ENCODE measurements around the gene ADGRL1.
"Not testable (repeated sequence)": the region's sequence is repeated elsewhere in the genome, so short reads cannot be mapped to it uniquely, and the experiment has no call there.

DNA sequence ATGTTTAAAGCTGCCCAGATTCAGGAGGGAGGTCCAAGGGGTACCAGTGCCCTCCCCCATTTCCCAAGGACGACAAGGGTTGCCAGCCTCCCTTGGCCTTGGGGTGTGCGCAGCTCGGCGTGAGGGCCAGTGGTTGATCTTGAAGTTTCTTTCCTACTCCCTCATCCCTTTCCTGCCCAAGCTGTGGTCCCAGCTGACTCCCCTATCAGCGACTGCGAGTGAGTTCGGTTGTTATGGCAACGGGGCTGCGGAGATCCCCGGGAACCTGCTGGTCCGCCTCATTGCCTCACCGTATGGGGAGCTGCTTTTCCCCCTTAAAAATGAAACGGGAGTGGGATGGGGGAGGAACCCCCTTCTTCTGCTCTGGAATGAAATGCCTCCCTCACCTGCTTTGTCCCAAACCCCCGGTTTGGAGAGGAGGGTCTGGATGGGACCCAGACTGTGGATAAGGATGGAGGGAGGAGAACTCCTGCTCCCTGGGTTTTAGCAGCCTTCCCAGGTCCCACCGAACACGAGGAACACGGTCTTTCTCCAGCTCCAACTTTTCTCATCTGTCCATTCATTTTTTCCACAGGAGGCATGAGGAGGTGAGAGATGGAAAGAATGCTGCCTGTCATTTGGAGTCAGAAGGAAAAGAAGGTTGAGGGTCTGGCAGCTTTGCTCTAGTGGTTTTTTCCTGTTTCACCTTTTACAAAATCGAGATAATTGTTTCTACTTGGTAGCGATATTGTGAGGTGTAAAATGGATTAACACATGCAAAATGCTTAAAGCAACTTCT, 48.0 kb upstream of the ADGRL1 start:
- TF ChIP-seq, protein P1, sequence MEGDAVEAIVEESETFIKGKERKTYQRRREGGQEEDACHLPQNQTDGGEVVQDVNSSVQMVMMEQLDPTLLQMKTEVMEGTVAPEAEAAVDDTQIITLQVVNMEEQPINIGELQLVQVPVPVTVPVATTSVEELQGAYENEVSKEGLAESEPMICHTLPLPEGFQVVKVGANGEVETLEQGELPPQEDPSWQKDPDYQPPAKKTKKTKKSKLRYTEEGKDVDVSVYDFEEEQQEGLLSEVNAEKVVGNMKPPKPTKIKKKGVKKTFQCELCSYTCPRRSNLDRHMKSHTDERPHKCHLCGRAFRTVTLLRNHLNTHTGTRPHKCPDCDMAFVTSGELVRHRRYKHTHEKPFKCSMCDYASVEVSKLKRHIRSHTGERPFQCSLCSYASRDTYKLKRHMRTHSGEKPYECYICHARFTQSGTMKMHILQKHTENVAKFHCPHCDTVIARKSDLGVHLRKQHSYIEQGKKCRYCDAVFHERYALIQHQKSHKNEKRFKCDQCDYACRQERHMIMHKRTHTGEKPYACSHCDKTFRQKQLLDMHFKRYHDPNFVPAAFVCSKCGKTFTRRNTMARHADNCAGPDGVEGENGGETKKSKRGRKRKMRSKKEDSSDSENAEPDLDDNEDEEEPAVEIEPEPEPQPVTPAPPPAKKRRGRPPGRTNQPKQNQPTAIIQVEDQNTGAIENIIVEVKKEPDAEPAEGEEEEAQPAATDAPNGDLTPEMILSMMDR (IDR thresholded peaks at IDR 0.05; ENCODE audit: control extremely low read depth in 1 of 3, insufficient read depth in 1 of 3, low read depth in 1 of 3, low read length in 3 of 3), result not testable (repeated sequence)
- TF ChIP-seq RFX5 (IDR thresholded peaks at IDR 0.05; ENCODE audit: borderline replicate concordance, low read depth, low read length); SP2 (IDR thresholded peaks at IDR 0.05; ENCODE audit: low read length); EZH2 (IDR thresholded peaks at IDR 0.05; ENCODE audit: low read depth, low read length, severe bottlenecking); POLR2AphosphoS5 (IDR thresholded peaks at IDR 0.05; ENCODE audit: low read depth, low read length); RNF2 (IDR thresholded peaks at IDR 0.05; ENCODE audit: borderline replicate concordance, low read depth, low read length, missing control alignments, poor library complexity, severe bottlenecking): not testable (repeated sequence)
- TF ChIP-seq, protein P2, sequence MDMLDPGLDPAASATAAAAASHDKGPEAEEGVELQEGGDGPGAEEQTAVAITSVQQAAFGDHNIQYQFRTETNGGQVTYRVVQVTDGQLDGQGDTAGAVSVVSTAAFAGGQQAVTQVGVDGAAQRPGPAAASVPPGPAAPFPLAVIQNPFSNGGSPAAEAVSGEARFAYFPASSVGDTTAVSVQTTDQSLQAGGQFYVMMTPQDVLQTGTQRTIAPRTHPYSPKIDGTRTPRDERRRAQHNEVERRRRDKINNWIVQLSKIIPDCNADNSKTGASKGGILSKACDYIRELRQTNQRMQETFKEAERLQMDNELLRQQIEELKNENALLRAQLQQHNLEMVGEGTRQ (IDR thresholded peaks at IDR 0.05; ENCODE audit: low read length), result not testable (repeated sequence)
- TF ChIP-seq, protein P3, sequence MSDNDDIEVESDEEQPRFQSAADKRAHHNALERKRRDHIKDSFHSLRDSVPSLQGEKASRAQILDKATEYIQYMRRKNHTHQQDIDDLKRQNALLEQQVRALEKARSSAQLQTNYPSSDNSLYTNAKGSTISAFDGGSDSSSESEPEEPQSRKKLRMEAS (IDR thresholded peaks at IDR 0.05), result not testable (repeated sequence)
- TF ChIP-seq SIN3A (conservative IDR thresholded peaks at IDR 0.05 in 1 of 2, IDR thresholded peaks at IDR 0.05 in 1 of 2; ENCODE audit: low read depth in 1 of 2, low read length in 2 of 2), result 0 out of 4 replicates have a peak, but pooled peaks of 1 of the 2 experiments have one; percentile 46
